SK-N-MC (cell line): ENCODE data around the gene TMEM154.

Source experiments
- EZH2 ChIP-seq: fragments of 200-600 bp; sonication (generic); IDR thresholded peaks from one replicate; pipeline ENCODE4 v1.6.1; 2017; ENCODE audit warnings: antibody characterized with exemption
- FOXP2 ChIP-seq: optimal IDR thresholded peaks from 2 replicates; pipeline ENCODE3; 2011; ENCODE audit warnings: mild to moderate bottlenecking, moderate library complexity; ENCODE audit not compliant: insufficient read depth; ENCODE audit errors: extremely low read length, control extremely low read depth
- POLR2AphosphoS5 ChIP-seq: IDR thresholded peaks from 2 replicates; pipeline ENCODE4 v1.6.1; 2012; ENCODE audit warnings: mild to moderate bottlenecking, low read depth, low read length, borderline replicate concordance

- TF ChIP-seq POLR2AphosphoS5 = no peak
- TF ChIP-seq EZH2 = no peak
- TF ChIP-seq FOXP2 = no peak
Observed at GRCh38 chr4:152613351-152613750, 66.4 kb downstream of the TMEM154 start.
